Measurements from ENCODE around the gene S100A10. TPM values are rescaled to one million over a fixed set of nuclear protein-coding genes. Genes with fewer than 3 reads are reported as not detected.

The S100A10 gene
- total RNA-seq, 4 donors from 2014 or later = 82.5 to 214 (median 105) TPM

DNA sequence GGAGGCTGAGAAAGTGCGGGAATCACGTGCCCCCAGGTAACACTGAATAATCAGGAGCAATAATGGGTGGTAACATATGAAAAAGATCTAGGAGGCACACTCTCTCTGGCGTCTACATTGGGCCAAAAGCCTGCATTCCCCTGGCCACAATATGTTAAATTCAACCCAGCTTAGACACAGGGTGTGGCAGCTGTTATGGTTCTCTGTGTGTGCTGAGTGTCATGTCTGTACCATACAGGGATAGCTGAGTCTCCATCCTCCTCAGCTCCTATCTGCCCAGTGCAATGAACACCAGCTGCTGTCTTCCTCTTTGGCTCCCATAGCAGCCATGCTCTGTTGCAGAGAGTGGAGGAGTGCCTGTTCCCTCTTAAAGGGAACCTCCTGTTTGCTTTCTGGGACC lies 28.8 kb upstream of the S100A10 start:
- TF ChIP-seq CTCF (IDR thresholded peaks at IDR 0.05) = no peak
- TF ChIP-seq EP300 (IDR thresholded peaks at IDR 0.05) = no peak
- no peak for TF ChIP-seq POLR2AphosphoS5 (IDR thresholded peaks at IDR 0.05)
- no peak for TF ChIP-seq POLR2A (IDR thresholded peaks at IDR 0.05; ENCODE audit: low read depth)
- Histone ChIP-seq H3K4me1 (no peaks in the 10 kb centered on the region), H3K9me3 (no peaks in the 10 kb centered on the region), H3K27me3 (no peaks in the 10 kb centered on the region), H3K4me3 (no peak overlapping the region), H3K27ac (replicated peaks in 1 of 4) (no peak overlapping the region), H3K36me3 (no peaks in the 10 kb centered on the region)
- WGBS = 67% methylated on average over 3 of the region's 3 CpGs
- intact Hi-C loops (cut with DNase I) = no loop called here
- no peak for DNase-seq (ENCODE audit: extremely low spot score)

DNA sequence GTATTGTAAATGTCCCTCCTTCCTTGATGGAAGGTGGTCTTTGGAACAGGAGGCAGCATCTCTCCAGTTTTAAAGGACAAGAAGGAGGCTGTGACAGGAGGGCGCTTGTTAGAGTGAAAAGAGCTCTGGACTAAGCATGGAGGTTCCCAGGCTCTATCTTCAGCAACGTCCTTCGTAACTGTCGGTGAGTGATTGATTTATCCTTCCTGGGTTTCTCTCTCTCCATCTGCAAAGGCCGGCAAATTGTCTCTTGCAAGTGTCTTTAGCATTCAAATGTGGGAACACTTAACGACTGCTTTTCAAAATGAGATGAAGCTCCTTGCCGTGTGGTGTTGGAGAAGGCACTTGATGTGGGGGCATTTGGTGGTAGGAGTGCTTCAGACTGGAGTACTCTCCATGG lies 27.9 kb upstream of the S100A10 start:
- no peaks in the 10 kb centered on the region for H3K4me1 ChIP-seq
- intact Hi-C loops (cut with DNase I) = no loop called here
- H3K4me3 ChIP-seq = no peak overlapping the region
- no peak overlapping the region for H3K27ac ChIP-seq (replicated peaks in 1 of 4)
- H3K36me3 ChIP-seq = no peaks in the 10 kb centered on the region
- WGBS = 76% methylated on average over 7 of the region's 7 CpGs
- TF ChIP-seq POLR2AphosphoS5 (IDR thresholded peaks at IDR 0.05) = no peak
- no peak for TF ChIP-seq POLR2A (IDR thresholded peaks at IDR 0.05; ENCODE audit: low read depth)
- H3K9me3 ChIP-seq = no peaks in the 10 kb centered on the region
- DNase-seq (ENCODE audit: extremely low spot score) = no peak
- no peaks in the 10 kb centered on the region for H3K27me3 ChIP-seq

DNA sequence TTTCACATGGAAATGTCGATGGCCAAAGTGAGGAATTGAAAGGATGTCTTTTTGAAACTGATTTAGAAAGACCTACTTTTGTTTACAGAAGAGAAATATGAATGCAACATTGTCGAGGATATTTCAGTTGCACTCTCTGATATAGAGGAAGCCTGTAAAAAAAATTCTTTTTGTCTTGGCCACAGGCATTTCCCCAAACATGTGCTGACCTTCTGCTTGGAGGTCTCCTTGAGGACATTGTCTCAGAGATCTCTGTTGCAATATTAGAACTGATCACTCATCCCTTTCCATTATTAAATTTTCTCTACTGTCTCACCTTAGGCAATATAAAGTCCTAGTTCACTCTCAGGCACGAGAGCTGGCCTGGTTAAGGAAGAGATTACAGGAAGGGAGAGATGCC lies 27.2 kb upstream of the S100A10 start:
- DNase-seq (ENCODE audit: extremely low spot score) = no peak
- intact Hi-C loops (cut with DNase I) = no loop called here
- Histone ChIP-seq H3K27me3 (no peaks in the 10 kb centered on the region), H3K36me3 (no peaks in the 10 kb centered on the region), H3K9me3 (no peaks in the 10 kb centered on the region), H3K4me3 (no peak overlapping the region), H3K27ac (replicated peaks in 1 of 4) (no peak overlapping the region), H3K4me1 (no peaks in the 10 kb centered on the region)
- TF ChIP-seq POLR2AphosphoS5 (IDR thresholded peaks at IDR 0.05) = no peak
- no peak for TF ChIP-seq POLR2A (IDR thresholded peaks at IDR 0.05; ENCODE audit: low read depth)
- TF ChIP-seq CTCF (IDR thresholded peaks at IDR 0.05) = no peak
- TF ChIP-seq EP300 (IDR thresholded peaks at IDR 0.05) = no peak
- WGBS = 75% methylated on average over 3 of the region's 3 CpGs

GRCh38 chr1:152018537-152018936 lies 24.9 kb upstream of the S100A10 start:
- H3K9me3 ChIP-seq = no peaks in the 10 kb centered on the region
- H3K36me3 ChIP-seq = no peaks in the 10 kb centered on the region
- intact Hi-C loops (cut with DNase I) = no loop called here
- no peaks in the 10 kb centered on the region for H3K27me3 ChIP-seq
- TF ChIP-seq POLR2AphosphoS5 (IDR thresholded peaks at IDR 0.05) (no peak), CTCF (IDR thresholded peaks at IDR 0.05) (no peak), EP300 (IDR thresholded peaks at IDR 0.05) (no peak), POLR2A (IDR thresholded peaks at IDR 0.05; ENCODE audit: low read depth) (no peak)
- 50% methylated on average over 4 of the region's 4 CpGs for WGBS
- H3K4me1 ChIP-seq = no peaks in the 10 kb centered on the region
- H3K4me3 ChIP-seq = no peak overlapping the region
- no peak for DNase-seq (ENCODE audit: extremely low spot score)
- H3K27ac ChIP-seq (replicated peaks in 1 of 4) = no peak overlapping the region

GRCh38 chr1:152015766-152016165 lies 22.1 kb upstream of the S100A10 start:
- intact Hi-C loops (cut with DNase I) = no loop called here
- no peaks in the 10 kb centered on the region for H3K36me3 ChIP-seq
- no peak for DNase-seq (ENCODE audit: extremely low spot score)
- no peaks in the 10 kb centered on the region for H3K9me3 ChIP-seq
- 64% methylated on average over 6 of the region's 6 CpGs for WGBS
- H3K27ac ChIP-seq (replicated peaks in 1 of 4) = no peak overlapping the region
- TF ChIP-seq EP300 (IDR thresholded peaks at IDR 0.05) = no peak
- TF ChIP-seq POLR2A (IDR thresholded peaks at IDR 0.05; ENCODE audit: low read depth) = no peak
- no peak for TF ChIP-seq CTCF (IDR thresholded peaks at IDR 0.05)
- no peak for TF ChIP-seq POLR2AphosphoS5 (IDR thresholded peaks at IDR 0.05)
- no peaks in the 10 kb centered on the region for H3K27me3 ChIP-seq
- H3K4me1 ChIP-seq = no peaks in the 10 kb centered on the region
- no peak overlapping the region for H3K4me3 ChIP-seq
